Measurements from ENCODE around the gene CPM. TPM values are rescaled to one million over a fixed set of nuclear protein-coding genes. Genes with fewer than 3 reads are reported as not detected.
"Not testable (repeated sequence)": the region's sequence is repeated elsewhere in the genome, so short reads cannot be mapped to it uniquely, and the experiment has no call there.

The CPM gene
- polyA plus RNA-seq, 1 experiment: 5.8 TPM

DNA sequence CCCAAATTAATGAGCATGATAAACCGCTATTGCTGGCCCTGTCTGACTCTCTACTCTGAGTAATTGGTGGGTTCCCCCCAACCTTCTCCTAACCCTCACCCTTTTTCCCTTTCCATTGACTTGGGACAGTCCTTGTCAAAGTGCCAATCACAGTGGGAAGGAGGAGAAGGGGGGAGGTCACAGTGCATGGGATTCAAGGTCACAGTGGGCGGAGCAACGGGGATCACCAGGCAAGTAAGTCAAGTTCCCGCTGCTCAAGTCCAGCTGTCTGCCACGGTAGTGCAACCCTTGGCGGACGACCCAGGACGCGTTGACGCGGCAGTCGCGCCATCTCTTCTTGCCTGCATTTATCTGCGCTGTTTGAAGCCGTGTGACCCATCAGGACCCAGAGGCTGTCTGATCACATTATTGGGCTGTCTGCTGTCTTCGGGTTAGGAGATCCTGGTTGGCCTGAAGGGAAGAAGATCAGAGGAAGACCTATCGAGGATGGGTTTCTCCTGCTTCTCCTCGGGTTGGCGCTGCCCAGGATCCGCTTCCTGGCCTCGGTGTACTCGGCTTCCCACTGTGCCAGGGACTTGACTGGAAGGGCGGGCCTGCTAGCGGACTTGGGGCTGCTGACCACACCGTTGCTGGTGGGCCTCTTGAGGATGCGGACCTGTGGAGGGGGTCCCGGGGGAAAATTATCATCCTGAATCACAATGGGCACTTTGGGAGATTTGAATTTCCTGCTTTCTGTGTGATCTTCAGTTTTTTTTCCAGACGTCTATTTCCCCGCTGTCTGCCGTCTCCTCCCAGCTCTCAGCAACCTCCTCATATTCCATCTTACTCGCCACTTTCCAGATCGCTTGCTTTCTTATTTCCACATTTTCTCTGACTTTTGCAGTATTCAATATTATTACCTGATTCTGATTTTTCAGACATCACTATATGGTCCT is 128.0 kb downstream of the CPM start:
- H3K27me3 ChIP-seq (ENCODE audit: control insufficient read depth, insufficient read depth, low read length): no peaks in the 10 kb centered on the region
- DNase-seq (ENCODE audit: low read depth): no peak
- H3K36me3 ChIP-seq (ENCODE audit: control insufficient read depth, insufficient read depth, low read length): no peaks in the 10 kb centered on the region
- ChIA-PET POLR2A (no interaction called here), CTCF (interaction anchor here (1.2 kb wide), 1 partner anchor 10 kb away, joined by 3 read pairs; no protein-coding TSS in a partner anchor)
- TF ChIP-seq, protein P1, sequence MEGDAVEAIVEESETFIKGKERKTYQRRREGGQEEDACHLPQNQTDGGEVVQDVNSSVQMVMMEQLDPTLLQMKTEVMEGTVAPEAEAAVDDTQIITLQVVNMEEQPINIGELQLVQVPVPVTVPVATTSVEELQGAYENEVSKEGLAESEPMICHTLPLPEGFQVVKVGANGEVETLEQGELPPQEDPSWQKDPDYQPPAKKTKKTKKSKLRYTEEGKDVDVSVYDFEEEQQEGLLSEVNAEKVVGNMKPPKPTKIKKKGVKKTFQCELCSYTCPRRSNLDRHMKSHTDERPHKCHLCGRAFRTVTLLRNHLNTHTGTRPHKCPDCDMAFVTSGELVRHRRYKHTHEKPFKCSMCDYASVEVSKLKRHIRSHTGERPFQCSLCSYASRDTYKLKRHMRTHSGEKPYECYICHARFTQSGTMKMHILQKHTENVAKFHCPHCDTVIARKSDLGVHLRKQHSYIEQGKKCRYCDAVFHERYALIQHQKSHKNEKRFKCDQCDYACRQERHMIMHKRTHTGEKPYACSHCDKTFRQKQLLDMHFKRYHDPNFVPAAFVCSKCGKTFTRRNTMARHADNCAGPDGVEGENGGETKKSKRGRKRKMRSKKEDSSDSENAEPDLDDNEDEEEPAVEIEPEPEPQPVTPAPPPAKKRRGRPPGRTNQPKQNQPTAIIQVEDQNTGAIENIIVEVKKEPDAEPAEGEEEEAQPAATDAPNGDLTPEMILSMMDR (IDR thresholded peaks at IDR 0.05; ENCODE audit: insufficient read depth, low read depth, low read length): no peak
- no peak overlapping the region for H3K4me3 ChIP-seq (ENCODE audit: low read depth, low read length)

DNA sequence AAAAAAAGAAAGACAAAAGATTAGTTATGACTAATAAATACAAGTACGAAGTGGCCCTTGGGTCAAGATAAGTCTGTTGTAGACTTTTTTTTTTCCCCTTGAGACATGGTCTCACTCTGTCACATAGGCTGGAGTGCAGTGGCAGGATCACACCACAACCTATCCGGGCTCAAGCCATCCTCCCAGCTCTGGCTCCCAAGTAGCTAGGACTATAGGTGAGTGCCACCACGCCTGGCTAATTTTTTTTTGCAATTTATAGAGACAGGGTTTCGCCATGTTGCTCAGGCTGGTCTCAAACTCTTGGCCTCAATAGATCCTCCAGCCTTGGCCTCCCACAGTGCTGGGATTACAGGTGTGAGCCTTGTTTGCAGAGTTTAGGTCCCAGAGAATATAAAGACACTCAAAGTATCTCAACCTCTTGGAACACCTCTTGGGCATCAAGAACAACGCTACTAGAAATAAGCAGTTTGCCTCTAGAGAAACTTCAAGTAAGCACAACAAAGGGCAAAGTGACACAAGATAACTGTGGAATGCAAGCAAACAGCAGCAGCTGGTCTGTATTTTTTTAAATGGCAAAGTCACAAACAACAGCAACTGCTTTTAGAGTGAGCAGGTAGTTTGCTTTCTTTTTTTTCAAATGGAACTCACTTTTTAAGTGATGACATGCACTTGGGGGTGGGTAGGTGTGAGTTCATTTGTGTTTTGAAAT is 128.9 kb downstream of the CPM start:
- no peaks in the 10 kb centered on the region for H3K27me3 ChIP-seq (ENCODE audit: control insufficient read depth, insufficient read depth, low read length)
- TF ChIP-seq, protein P1 (IDR thresholded peaks at IDR 0.05; ENCODE audit: insufficient read depth, low read depth, low read length): no peak
- ChIA-PET POLR2A (interaction anchor here (0.9 kb wide), 1 partner anchor 149 kb away, joined by 12 read pairs; no protein-coding TSS in a partner anchor), CTCF (interaction anchor here (0.6 to 1.2 kb wide), 2 partner anchors 9 to 20 kb away, joined by 3 to 5 read pairs; no protein-coding TSS in a partner anchor)
- no peak for DNase-seq (ENCODE audit: low read depth)
- H3K36me3 ChIP-seq (ENCODE audit: control insufficient read depth, insufficient read depth, low read length): no peaks in the 10 kb centered on the region
- no peak overlapping the region for H3K4me3 ChIP-seq (ENCODE audit: low read depth, low read length)

DNA sequence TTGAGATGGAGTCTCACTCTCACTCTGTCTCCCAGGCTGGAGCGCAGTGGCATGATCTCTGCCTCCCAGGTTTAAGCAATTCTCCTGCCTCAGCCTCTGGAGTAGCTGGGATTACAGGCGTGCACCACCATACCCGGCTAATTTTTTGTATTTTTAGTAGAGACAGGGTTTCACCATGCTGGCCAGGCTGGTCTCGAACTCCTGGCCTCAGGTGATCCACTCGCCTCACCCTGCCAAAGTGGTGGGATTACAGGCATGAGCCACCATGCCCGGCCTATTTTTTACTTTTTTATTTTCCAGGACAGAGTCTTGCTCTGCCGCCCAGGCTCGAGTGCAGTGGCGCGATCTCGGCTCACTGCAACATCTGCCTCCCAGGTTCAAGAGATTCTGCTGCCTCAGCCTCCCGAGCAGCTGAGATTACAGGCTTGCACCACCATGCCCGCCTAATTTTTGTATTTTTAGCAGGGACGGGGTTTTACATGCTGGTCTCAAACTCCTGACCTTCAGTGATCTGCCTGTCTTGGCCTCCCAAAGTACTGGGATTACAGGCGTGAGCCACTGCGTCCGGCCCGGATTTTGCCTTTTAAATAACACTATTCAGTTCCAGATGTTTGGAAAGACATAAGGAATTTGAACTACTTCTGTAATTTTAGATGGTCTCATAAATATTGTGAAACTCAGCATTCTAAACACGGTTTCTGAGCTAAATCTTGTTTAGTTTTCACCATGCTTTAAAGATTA is 129.9 kb downstream of the CPM start:
- not testable (repeated sequence) for H3K27me3 ChIP-seq (ENCODE audit: control insufficient read depth, insufficient read depth, low read length); H3K36me3 ChIP-seq (ENCODE audit: control insufficient read depth, insufficient read depth, low read length); H3K4me3 ChIP-seq (ENCODE audit: low read depth, low read length)
- peak; percentile 62 for DNase-seq (ENCODE audit: low read depth)
- POLR2A ChIA-PET: interaction anchor here (0.9 kb wide), 1 partner anchor 148 kb away, joined by 12 read pairs; no protein-coding TSS in a partner anchor
- CTCF ChIA-PET: interaction anchor here (0.6 kb wide), 2 partner anchors 19 to 34 kb away, joined by 3 to 5 read pairs; no protein-coding TSS in a partner anchor

DNA sequence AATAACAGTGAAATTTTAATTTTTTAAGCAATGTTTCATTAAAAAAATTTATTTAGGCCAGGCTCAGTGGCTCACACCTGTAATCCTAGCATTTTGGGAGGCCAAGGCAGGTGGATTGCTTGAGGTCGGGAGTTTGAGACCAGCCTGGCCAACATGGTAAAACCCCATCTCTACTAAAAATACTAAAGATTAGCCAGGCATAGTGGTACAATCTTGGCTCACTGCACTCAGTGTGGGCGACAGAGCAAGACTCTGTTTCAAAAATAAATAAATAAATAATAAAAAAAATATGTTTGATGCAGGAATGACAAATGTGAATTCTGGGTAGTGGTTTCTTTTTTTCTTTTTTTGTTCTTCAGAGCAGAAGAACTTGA is 130.6 kb downstream of the CPM start:
- H3K36me3 ChIP-seq (ENCODE audit: control insufficient read depth, insufficient read depth, low read length); H3K4me3 ChIP-seq (ENCODE audit: low read depth, low read length); H3K27me3 ChIP-seq (ENCODE audit: control insufficient read depth, insufficient read depth, low read length); POLR2A ChIA-PET; CTCF ChIA-PET; DNase-seq (ENCODE audit: low read depth): not testable (repeated sequence)

Small RNA genes within 50 kb of the gene (small RNA-seq; reads per million reads assigned to genes)
- gene AC025423.5 (ENCODE audit: insufficient read length, low read depth, low replicate concordance) (not detected), gene RNU7-4P (ENCODE audit: insufficient read length, low read depth, low replicate concordance) (not detected)

Other genes with a start within 250 kb of the CPM start
- 23.4 and 40.1 TPM in 2 replicates for gene NUP107, start 246.2 kb downstream of the CPM start, polyA plus RNA-seq (2011; rRNA removed)
- gene SLC35E3, start 187.0 kb downstream of the CPM start, polyA plus RNA-seq (2011; rRNA removed): 5.7 and 9.2 TPM in 2 replicates
- 15.1 and 34.6 TPM in 2 replicates for gene MDM2, start 125.0 kb downstream of the CPM start, polyA plus RNA-seq (2011; rRNA removed)